Tibial artery (tissue), 4 donors: ENCODE data around the gene NINL.

Experiments used
- DNase-seq, 2 donors: peaks; one replicate each; pipeline ENCODE4 v3.0.0-alpha.2; 2019
- H3K27ac ChIP-seq, 2 donors: fragments of 200-600 bp; sonication (generic) in 1 of 2; 1 replicate in 1 of 2; 2 replicates in 1 of 2; pipeline ENCODE4 v1.5.1; 2018 to 2019; ENCODE audit warnings: mild to moderate bottlenecking in 1 of 2
- H3K27me3 ChIP-seq, 2 donors: fragments of 200-600 bp; sonication (generic) in 1 of 2; one replicate each; pipeline versions ENCODE4 v1.5.1 to v1.6.0; 2016 to 2019
- H3K36me3 ChIP-seq, 3 donors: fragments of 200-600 bp; sonication (generic) in 2 of 3; one replicate each; pipeline ENCODE4 v1.5.1; 2016 to 2019; ENCODE audit warnings: mild to moderate bottlenecking in 2 of 3
- H3K4me1 ChIP-seq, 4 donors: fragments of 200-600 bp; sonication (generic) in 2 of 4; 1 replicate in 3 of 4; 2 replicates in 1 of 4; pipeline ENCODE4 v1.5.1; 2016 to 2019
- H3K4me3 ChIP-seq, 2 donors: fragments of 200-600 bp; sonication (generic) in 1 of 2; 1 replicate in 1 of 2; 2 replicates in 1 of 2; pipeline ENCODE4 v1.5.1; 2018 to 2019; ENCODE audit warnings: mild to moderate bottlenecking in 2 of 2
- H3K9me3 ChIP-seq, 3 donors: fragments of 200-600 bp; sonication (generic) in 1 of 3; one replicate each; pipeline ENCODE4 v1.5.1; 2016 to 2019
- CTCF ChIP-seq, 2 experiments: fragments of 200-600 bp in 1 of 2; fragments of 450-650 bp in 1 of 2; IDR thresholded peaks; one replicate each; pipeline ENCODE4 v1.5.1; 2017 to 2019; ENCODE audit warnings: antibody characterized with exemption in 2 of 2, mild to moderate bottlenecking in 1 of 2, moderate library complexity in 1 of 2
- intact Hi-C: fragments of 100-400 bp; cut with DNase I; formaldehyde crosslinking; loops from one replicate; pipeline ENCODE4 v1.15.0; 2023; ENCODE audit warnings: low total_unique reads

NINL gene

GRCh38 chr20:25487975-25488374 is 97.4 kb downstream of the NINL start:
- Histone ChIP-seq H3K4me1 (no peaks in the 10 kb centered on the region), H3K27me3 (no peaks in the 10 kb centered on the region), H3K4me3 (no peak overlapping the region), H3K9me3 (no peaks in the 10 kb centered on the region), H3K27ac (no peak overlapping the region), H3K36me3 (peaks cover 8 to 44% (median 16%) of the 10 kb centered on the region in 3 donors)
- TF ChIP-seq CTCF (IDR thresholded peaks at IDR 0.05) = no peak
- DNase-seq = no peak
- intact Hi-C loops = no loop called here

GRCh38 chr20:25487306-25487705 is 98.0 kb downstream of the NINL start:
- Histone ChIP-seq H3K4me3 (no peak overlapping the region), H3K27me3 (no peaks in the 10 kb centered on the region), H3K36me3 (peaks cover 8 to 44% (median 16%) of the 10 kb centered on the region in 3 donors), H3K27ac (no peak overlapping the region), H3K9me3 (no peaks in the 10 kb centered on the region), H3K4me1 (no peaks in the 10 kb centered on the region)
- DNase-seq = no peak
- intact Hi-C loops = no loop called here
- TF ChIP-seq CTCF (IDR thresholded peaks at IDR 0.05) = no peak

GRCh38 chr20:25486377-25486776 is 99.0 kb downstream of the NINL start:
- Histone ChIP-seq H3K4me1 (no peaks in the 10 kb centered on the region), H3K4me3 (no peak overlapping the region), H3K36me3 (peaks cover 8 to 49% (median 19%) of the 10 kb centered on the region in 3 donors), H3K27ac (no peak overlapping the region), H3K27me3 (no peaks in the 10 kb centered on the region), H3K9me3 (no peaks in the 10 kb centered on the region)
- intact Hi-C loops = no loop called here
- no peak for TF ChIP-seq CTCF (IDR thresholded peaks at IDR 0.05)
- DNase-seq = no peak

- H3K9me3 ChIP-seq = no peaks in the 10 kb centered on the region
- no peak for DNase-seq
- H3K36me3 ChIP-seq = peaks cover 8 to 49% (median 19%) of the 10 kb centered on the region in 3 donors
- no peaks in the 10 kb centered on the region for H3K4me1 ChIP-seq
- intact Hi-C loops = no loop called here
- no peak overlapping the region for H3K27ac ChIP-seq
- no peak overlapping the region for H3K4me3 ChIP-seq
- no peaks in the 10 kb centered on the region for H3K27me3 ChIP-seq
- TF ChIP-seq CTCF (IDR thresholded peaks at IDR 0.05) = no peak
Measured at GRCh38 chr20:25485872-25486271, 99.5 kb downstream of the NINL start.

GRCh38 chr20:25484911-25485511 is 100.3 kb downstream of the NINL start:
- no peaks in the 10 kb centered on the region for H3K4me1 ChIP-seq
- no peaks in the 10 kb centered on the region for H3K9me3 ChIP-seq
- H3K27ac ChIP-seq = no peak overlapping the region
- TF ChIP-seq CTCF (IDR thresholded peaks at IDR 0.05) = no peak
- H3K36me3 ChIP-seq = peaks cover 8 to 45% (median 19%) of the 10 kb centered on the region in 3 donors
- H3K4me3 ChIP-seq = no peak overlapping the region
- intact Hi-C loops = no loop called here
- H3K27me3 ChIP-seq = no peaks in the 10 kb centered on the region
- no peak for DNase-seq
